IMR-90 (cell line): ENCODE measurements around the gene MTURN. TPM values are rescaled to one million over a fixed set of nuclear protein-coding genes. Genes with fewer than 3 reads are reported as not detected.

ENCODE experiments used
- ATAC-seq: fragments of 200-7000 bp; cut with Tn5 transposase; 2 replicates; pipeline ENCODE4 v1.9.1; 2020; ENCODE audit warnings: low read depth, mild to moderate bottlenecking, moderate library complexity
- BruUV-seq: library from RNA; stranded (reverse); fragments of 400-500 nt; replicated peaks from 2 replicates; lab custom pipeline; 2021; lab: Mats Ljungman, UMichigan
- CTCF ChIA-PET: fragments of 300-600 bp; formaldehyde crosslinking; extraction: SDS; loops from one replicate; lab custom pipeline; 2021; ENCODE audit warnings: antibody characterized with exemption; lab: Yijun Ruan, JAX
- POLR2A ChIA-PET: fragments of 300-600 bp; sonication (Branson Sonifier 250); formaldehyde crosslinking; loops from one replicate; lab custom pipeline; 2022; ENCODE audit warnings: antibody characterized with exemption; ENCODE audit not compliant: unreplicated experiment; lab: Charles Lee
- DNase-seq: peaks from one replicate; pipeline ENCODE4 v3.0.0; 2013
- H2AFZ ChIP-seq: replicated peaks from 2 replicates; pipeline ENCODE3; 2013; ENCODE audit warnings: low read length, mild to moderate bottlenecking; ENCODE audit not compliant: poor library complexity
- H2AK5ac ChIP-seq: 2 replicates; pipeline ENCODE4 v1.6.1; 2013; ENCODE audit warnings: low read depth, low read length, inconsistent platforms
- H2AK9ac ChIP-seq: replicated peaks from 2 replicates; pipeline ENCODE3; 2013; ENCODE audit warnings: mild to moderate bottlenecking, low read depth, low read length, moderate library complexity; ENCODE audit not compliant: poor library complexity
- H2BK120ac ChIP-seq: 2 replicates; pipeline ENCODE4 v1.6.1; 2013; ENCODE audit warnings: low read depth, low read length, inconsistent platforms
- H2BK15ac ChIP-seq: 3 replicates; pipeline ENCODE4 v1.6.1; 2013; ENCODE audit warnings: low read depth, low read length, inconsistent platforms
- H2BK20ac ChIP-seq: 2 replicates; pipeline ENCODE4 v1.6.1; 2013; ENCODE audit warnings: low read depth, mild to moderate bottlenecking, inconsistent platforms, low read length, moderate library complexity
- H2BK5ac ChIP-seq: 2 replicates; pipeline ENCODE4 v1.6.1; 2013; ENCODE audit warnings: mild to moderate bottlenecking, low read depth, low read length, inconsistent platforms; ENCODE audit not compliant: poor library complexity, severe bottlenecking
- H3K14ac ChIP-seq: replicated peaks from 2 replicates; pipeline ENCODE4 v1.6.1; 2013; ENCODE audit warnings: low read depth, low read length, inconsistent platforms
- H3K18ac ChIP-seq: 2 replicates; pipeline ENCODE4 v1.6.1; 2013; ENCODE audit warnings: low read depth, low read length, control low read depth
- H3K23ac ChIP-seq: 2 replicates; pipeline ENCODE4 v1.6.1; 2013; ENCODE audit warnings: low read depth, low read length, inconsistent platforms
- H3K27ac ChIP-seq: 2 replicates; pipeline ENCODE4 v1.5.1; 2013; ENCODE audit warnings: mild to moderate bottlenecking, control low read depth, low read length; ENCODE audit not compliant: insufficient read depth
- H3K27me3 ChIP-seq: 2 replicates; pipeline ENCODE4 v1.6.1; 2013; ENCODE audit warnings: low read length; ENCODE audit not compliant: control insufficient read depth, insufficient read depth
- H3K36me3 ChIP-seq: 2 replicates; pipeline ENCODE4 v1.6.1; 2013; ENCODE audit warnings: low read length, mixed read lengths; ENCODE audit not compliant: control insufficient read depth, insufficient read depth
- H3K4ac ChIP-seq: 2 replicates; pipeline ENCODE4 v1.6.1; 2013; ENCODE audit warnings: low read depth, low read length, inconsistent platforms
- H3K4me1 ChIP-seq: 2 replicates; pipeline ENCODE4 v1.6.1; 2013; ENCODE audit warnings: low read length, mixed read lengths; ENCODE audit not compliant: control insufficient read depth, insufficient read depth
- H3K4me2 ChIP-seq: 2 replicates; pipeline ENCODE4 v1.6.1; 2013; ENCODE audit warnings: low read depth, mild to moderate bottlenecking, control low read depth, low read length, moderate library complexity
- H3K4me3 ChIP-seq: 2 replicates; pipeline ENCODE4 v1.5.1; 2013; ENCODE audit warnings: low read depth, mild to moderate bottlenecking, control low read depth, low read length, moderate library complexity; ENCODE audit not compliant: insufficient read depth
- H3K56ac ChIP-seq: 2 replicates; pipeline ENCODE4 v1.6.1; 2013; ENCODE audit warnings: low read length, inconsistent platforms; ENCODE audit not compliant: insufficient read depth; ENCODE audit errors: extremely low read depth
- H3K79me1 ChIP-seq, 2 experiments: 2 replicates each; pipeline ENCODE4 v1.6.1; 2013; ENCODE audit warnings: low read length in 2 of 2, inconsistent platforms in 1 of 2, low read depth in 1 of 2
- H3K9ac ChIP-seq: 2 replicates; pipeline ENCODE4 v1.6.1; 2013; ENCODE audit warnings: low read depth, low read length, control low read depth
- H3K9me1 ChIP-seq: 2 replicates; pipeline ENCODE4 v1.6.1; 2013; ENCODE audit warnings: low read length, inconsistent platforms; ENCODE audit not compliant: insufficient read depth
- H3K9me3 ChIP-seq: 2 replicates; pipeline ENCODE4 v1.6.1; 2013; ENCODE audit warnings: low read length; ENCODE audit not compliant: control insufficient read depth, insufficient read depth
- H4K20me1 ChIP-seq: 2 replicates; pipeline ENCODE4 v1.6.1; 2013; ENCODE audit warnings: low read length, inconsistent platforms; ENCODE audit not compliant: insufficient read depth
- H4K5ac ChIP-seq: 2 replicates; pipeline ENCODE4 v1.6.1; 2013; ENCODE audit warnings: mild to moderate bottlenecking, low read depth, low read length, control low read depth
- H4K8ac ChIP-seq, 2 experiments: 2 replicates each; pipeline ENCODE4 v1.6.1; 2013; ENCODE audit warnings: low read depth in 2 of 2, low read length in 2 of 2, control low read depth in 1 of 2, inconsistent platforms in 1 of 2
- H4K91ac ChIP-seq: 2 replicates; pipeline ENCODE4 v1.6.1; 2013; ENCODE audit warnings: low read depth, low read length, inconsistent platforms; ENCODE audit not compliant: insufficient read depth
- BHLHE40 ChIP-seq: fragments of 150-350 bp; IDR thresholded peaks from 2 replicates; pipeline ENCODE4 v1.6.1; 2016; ENCODE audit warnings: mild to moderate bottlenecking, low read depth, low read length
- FOS ChIP-seq: fragments of 150-350 bp; IDR thresholded peaks from 2 replicates; pipeline ENCODE4 v1.6.1; 2016; ENCODE audit warnings: low read depth, low read length
- MAFK ChIP-seq: IDR thresholded peaks from 2 replicates; pipeline ENCODE4 v1.6.1; 2012; ENCODE audit warnings: low read depth, low read length, improper control_type of control experiment
- MAZ ChIP-seq: IDR thresholded peaks from 2 replicates; pipeline ENCODE4 v1.6.1; 2012; ENCODE audit warnings: low read depth, mild to moderate bottlenecking, low read length, improper control_type of control experiment, moderate library complexity, borderline replicate concordance
- NFE2L2 ChIP-seq: fragments of 150-350 bp; IDR thresholded peaks from 2 replicates; pipeline ENCODE4 v1.6.1; 2016; ENCODE audit warnings: low read depth, mild to moderate bottlenecking, low read length
- RAD21 ChIP-seq: IDR thresholded peaks from 2 replicates; pipeline ENCODE4 v1.6.1; 2012; ENCODE audit warnings: low read length, improper control_type of control experiment
- RCOR1 ChIP-seq: IDR thresholded peaks from 2 replicates; pipeline ENCODE4 v1.6.1; 2012; ENCODE audit warnings: mild to moderate bottlenecking, low read length, improper control_type of control experiment; ENCODE audit not compliant: insufficient replicate concordance
- whole genome bisulfite sequencing, 2 experiments: methylation state at CpG; one replicate each; pipeline versions ENCODE4 v1.1.5 to v1.1.7; 2013; ENCODE audit warnings: missing lambda C conversion rate in 2 of 2; ENCODE audit not compliant: insufficient read length in 1 of 2; ENCODE audit errors: extremely low coverage in 2 of 2; 5-methylcytosine and 5-hydroxymethylcytosine counted together
- dilution Hi-C: fragments of 300-500 bp; cut with HindIII; formaldehyde crosslinking; loops from one replicate; pipeline ENCODE4 v1.14.3; 2018; ENCODE audit warnings: low sequenced_read_pairs; ENCODE audit not compliant: unreplicated experiment
- in situ Hi-C: fragments of 300-500 bp; cut with MboI; formaldehyde crosslinking; loops from 3 replicates; pipeline ENCODE4 v1.14.3; 2019; ENCODE audit warnings: low sequenced_read_pairs, inconsistent platforms, mixed read lengths
- intact Hi-C: fragments of 100-400 bp; cut with micrococcal nuclease; formaldehyde crosslinking; loops from 2 replicates; pipeline ENCODE4 v1.10.0; 2022
- polyA plus RNA-seq, 3 experiments: library from polyadenylated mRNA; depleted of rRNA; stranded (reverse); fragments of >200 nt; gene quantifications; 2 replicates each; pipeline ENCODE4 v1.2.3, GENCODE V29; 2012; ENCODE audit warnings: low replicate concordance in 1 of 3
- total RNA-seq: library from RNA; depleted of rRNA; stranded (reverse); fragments of >200 nt; gene quantifications from 2 replicates; pipeline ENCODE4 v1.2.3, GENCODE V29; 2012
- TF ChIP-seq, protein P1 (sequence below): fragments of 150-350 bp; IDR thresholded peaks from 2 replicates; pipeline ENCODE4 v1.6.1; 2016; ENCODE audit warnings: low read depth, mild to moderate bottlenecking, low read length, moderate library complexity, borderline replicate concordance
- TF ChIP-seq, protein P2 (sequence below): conservative IDR thresholded peaks from 2 replicates; pipeline ENCODE4 v1.5.1; 2012; ENCODE audit warnings: mild to moderate bottlenecking, low read depth, low read length, improper control_type of control experiment

The MTURN gene
- total and polyA plus RNA-seq, 2 of the 4 experiments (the other 2 are of a cell fraction), result 2.8 to 5.6 TPM

DNA sequence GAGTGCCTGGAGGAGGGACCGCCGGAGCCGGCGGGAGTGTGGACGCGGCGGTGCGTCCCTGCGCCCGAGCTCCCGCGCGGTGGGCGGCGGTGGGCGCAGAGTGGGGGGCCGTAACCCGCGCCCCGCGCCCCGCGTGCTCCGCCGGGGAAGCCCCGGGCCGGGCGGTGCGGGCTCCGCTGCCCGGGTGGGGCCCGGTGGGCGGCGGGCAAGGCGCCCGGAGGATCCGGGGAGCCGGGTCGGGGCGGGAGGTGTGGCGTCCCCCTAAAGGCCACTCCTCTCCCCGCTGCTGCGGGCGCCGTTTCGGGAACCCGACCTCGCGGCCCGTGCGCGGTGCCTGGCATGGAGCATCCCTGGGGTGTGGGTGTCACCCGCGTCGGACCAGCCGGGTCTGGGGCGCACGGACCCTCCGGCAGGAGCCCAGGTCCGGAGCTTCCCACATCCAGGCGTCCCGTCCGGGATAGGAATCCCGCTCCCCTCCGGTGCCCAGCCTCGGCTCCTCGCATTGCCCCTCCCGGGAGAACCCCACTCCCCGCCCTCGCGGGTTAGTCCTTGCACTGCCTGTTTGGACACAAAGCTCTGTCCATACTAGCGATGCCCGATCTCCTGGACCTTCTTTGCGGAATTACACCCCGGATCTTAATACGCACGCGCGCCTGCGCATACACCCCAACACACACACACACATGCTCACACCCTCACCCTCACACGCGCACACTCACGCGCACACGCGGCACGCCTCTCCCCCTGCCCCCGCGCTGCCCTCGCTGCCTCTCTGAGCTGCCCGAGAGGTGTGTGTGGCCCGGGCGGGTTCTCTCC, 723 bp downstream of the MTURN start:
- Histone ChIP-seq H2BK120ac (no peak overlapping the region), H3K4me2 (peak overlapping the region; percentile 82), H3K36me3 (no peaks in the 10 kb centered on the region), H2BK20ac (no peak overlapping the region), H3K27me3 (no peaks in the 10 kb centered on the region), H3K9ac (peak overlapping the region; percentile 81), H4K5ac (0 out of 2 replicates have a peak overlapping the region, but pooled peaks have one; percentile 35), H3K9me1 (no peaks in the 10 kb centered on the region), H4K91ac (no peak overlapping the region; the same call in 1 of the 2 replicates), H3K4ac (peak overlapping the region; percentile 31; the same call in 1 of the 2 replicates), H2BK5ac (peak overlapping the region; percentile 19), H2AK9ac (peak overlapping the region; percentile 92), H3K18ac (peak overlapping the region; percentile 48), H3K14ac (peak overlapping the region; percentile 39), H3K9me3 (no peaks in the 10 kb centered on the region), H2BK15ac (peak overlapping the region; percentile 4; the same call in 1 of the 3 replicates), H2AFZ (peak overlapping the region; percentile 94), H4K20me1 (no peaks in the 10 kb centered on the region), H3K56ac (peak overlapping the region; percentile 36; the same call in 1 of the 2 replicates), H3K23ac (no peak overlapping the region), H3K79me1 (peaks cover 9 to 10% of the 10 kb centered on the region in 2 experiments; a peak in 2 of 4 replicates), H2AK5ac (no peak overlapping the region), H4K8ac (peak overlapping the region; percentile 62 to 86; a peak in 2 of 4 replicates), H3K4me1 (peaks cover 3% of the 10 kb centered on the region), H3K4me3 (peak overlapping the region; percentile 98), H3K27ac (peak overlapping the region; percentile 68)
- ChIA-PET CTCF (interaction anchor here (1.2 kb wide), 1 partner anchor 37 kb away, joined by 3 read pairs; no protein-coding TSS in a partner anchor), POLR2A (interaction anchor here (0.6 to 0.9 kb wide), 2 partner anchors 31 to 73 kb away, joined by 3 read pairs; no protein-coding TSS in a partner anchor)
- intact Hi-C loops (no loop called here), dilution Hi-C loops (no loop called here), in situ Hi-C loops (no loop called here)
- no TSS peak for BruUV-seq
- TF ChIP-seq NFE2L2, result no peak
- no peak; the same call in 1 of the 2 replicates for TF ChIP-seq MAZ
- TF ChIP-seq RCOR1, result no peak
- no peak for TF ChIP-seq MAFK
- TF ChIP-seq, protein P1, sequence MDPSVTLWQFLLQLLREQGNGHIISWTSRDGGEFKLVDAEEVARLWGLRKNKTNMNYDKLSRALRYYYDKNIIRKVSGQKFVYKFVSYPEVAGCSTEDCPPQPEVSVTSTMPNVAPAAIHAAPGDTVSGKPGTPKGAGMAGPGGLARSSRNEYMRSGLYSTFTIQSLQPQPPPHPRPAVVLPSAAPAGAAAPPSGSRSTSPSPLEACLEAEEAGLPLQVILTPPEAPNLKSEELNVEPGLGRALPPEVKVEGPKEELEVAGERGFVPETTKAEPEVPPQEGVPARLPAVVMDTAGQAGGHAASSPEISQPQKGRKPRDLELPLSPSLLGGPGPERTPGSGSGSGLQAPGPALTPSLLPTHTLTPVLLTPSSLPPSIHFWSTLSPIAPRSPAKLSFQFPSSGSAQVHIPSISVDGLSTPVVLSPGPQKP, result no peak
- TF ChIP-seq, protein P2, sequence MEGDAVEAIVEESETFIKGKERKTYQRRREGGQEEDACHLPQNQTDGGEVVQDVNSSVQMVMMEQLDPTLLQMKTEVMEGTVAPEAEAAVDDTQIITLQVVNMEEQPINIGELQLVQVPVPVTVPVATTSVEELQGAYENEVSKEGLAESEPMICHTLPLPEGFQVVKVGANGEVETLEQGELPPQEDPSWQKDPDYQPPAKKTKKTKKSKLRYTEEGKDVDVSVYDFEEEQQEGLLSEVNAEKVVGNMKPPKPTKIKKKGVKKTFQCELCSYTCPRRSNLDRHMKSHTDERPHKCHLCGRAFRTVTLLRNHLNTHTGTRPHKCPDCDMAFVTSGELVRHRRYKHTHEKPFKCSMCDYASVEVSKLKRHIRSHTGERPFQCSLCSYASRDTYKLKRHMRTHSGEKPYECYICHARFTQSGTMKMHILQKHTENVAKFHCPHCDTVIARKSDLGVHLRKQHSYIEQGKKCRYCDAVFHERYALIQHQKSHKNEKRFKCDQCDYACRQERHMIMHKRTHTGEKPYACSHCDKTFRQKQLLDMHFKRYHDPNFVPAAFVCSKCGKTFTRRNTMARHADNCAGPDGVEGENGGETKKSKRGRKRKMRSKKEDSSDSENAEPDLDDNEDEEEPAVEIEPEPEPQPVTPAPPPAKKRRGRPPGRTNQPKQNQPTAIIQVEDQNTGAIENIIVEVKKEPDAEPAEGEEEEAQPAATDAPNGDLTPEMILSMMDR, result no peak
- TF ChIP-seq BHLHE40, result peak; percentile 74
- TF ChIP-seq RAD21, result no peak
- no peak for TF ChIP-seq FOS
- DNase-seq (peak; percentile 62), ATAC-seq (peak; percentile 48)
- WGBS, 2 experiments, result 1% methylated on average over 25 of the region's 93 CpGs; no CpG with 5 or more reads in 1 of the 2 experiments
